GM12874 (cell line): ENCODE data around the gene ATXN1L.

ENCODE experiments used
- TF ChIP-seq, protein P1 (sequence below): IDR thresholded peaks from 2 replicates; pipeline ENCODE4 v1.5.1; 2011; ENCODE audit warnings: low read depth, mild to moderate bottlenecking, control low read depth, low read length, moderate library complexity; ENCODE audit not compliant: insufficient read depth

ATXN1L gene

DNA sequence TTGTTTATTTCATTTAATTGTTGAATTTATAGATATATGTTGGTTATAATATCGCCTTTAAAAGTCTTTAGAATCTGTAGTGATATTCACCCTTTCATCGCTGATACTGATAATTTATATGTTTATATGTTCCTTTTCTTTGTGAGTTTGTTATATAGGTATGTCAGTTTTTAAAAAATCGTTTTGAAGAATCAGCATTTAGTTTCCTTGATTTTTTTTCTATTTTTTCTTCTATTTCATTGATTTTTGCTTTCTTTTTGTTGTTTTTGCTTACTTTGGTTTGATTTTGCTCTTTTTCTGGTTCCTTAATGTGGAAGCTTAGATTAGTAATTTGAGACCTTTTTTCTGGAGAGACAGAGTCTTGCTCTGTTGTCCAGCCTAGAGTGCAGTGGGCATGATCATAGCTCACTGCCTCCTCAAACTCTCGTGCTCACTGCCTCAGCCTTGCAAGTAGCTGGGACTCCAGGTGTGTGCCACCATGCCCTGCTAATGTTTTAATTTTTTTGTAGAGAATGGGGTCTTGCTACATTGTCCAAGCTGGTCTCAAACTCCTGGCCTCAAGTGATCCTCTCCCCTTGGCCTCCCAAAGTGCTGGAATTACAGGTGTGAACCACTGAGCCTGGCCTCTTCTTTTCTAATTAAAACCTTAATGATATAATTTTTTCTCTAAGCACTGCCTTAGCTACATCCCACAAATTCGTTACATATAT lies 57.0 kb downstream of the ATXN1L start:
- TF ChIP-seq, protein P1, sequence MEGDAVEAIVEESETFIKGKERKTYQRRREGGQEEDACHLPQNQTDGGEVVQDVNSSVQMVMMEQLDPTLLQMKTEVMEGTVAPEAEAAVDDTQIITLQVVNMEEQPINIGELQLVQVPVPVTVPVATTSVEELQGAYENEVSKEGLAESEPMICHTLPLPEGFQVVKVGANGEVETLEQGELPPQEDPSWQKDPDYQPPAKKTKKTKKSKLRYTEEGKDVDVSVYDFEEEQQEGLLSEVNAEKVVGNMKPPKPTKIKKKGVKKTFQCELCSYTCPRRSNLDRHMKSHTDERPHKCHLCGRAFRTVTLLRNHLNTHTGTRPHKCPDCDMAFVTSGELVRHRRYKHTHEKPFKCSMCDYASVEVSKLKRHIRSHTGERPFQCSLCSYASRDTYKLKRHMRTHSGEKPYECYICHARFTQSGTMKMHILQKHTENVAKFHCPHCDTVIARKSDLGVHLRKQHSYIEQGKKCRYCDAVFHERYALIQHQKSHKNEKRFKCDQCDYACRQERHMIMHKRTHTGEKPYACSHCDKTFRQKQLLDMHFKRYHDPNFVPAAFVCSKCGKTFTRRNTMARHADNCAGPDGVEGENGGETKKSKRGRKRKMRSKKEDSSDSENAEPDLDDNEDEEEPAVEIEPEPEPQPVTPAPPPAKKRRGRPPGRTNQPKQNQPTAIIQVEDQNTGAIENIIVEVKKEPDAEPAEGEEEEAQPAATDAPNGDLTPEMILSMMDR, result no peak

DNA sequence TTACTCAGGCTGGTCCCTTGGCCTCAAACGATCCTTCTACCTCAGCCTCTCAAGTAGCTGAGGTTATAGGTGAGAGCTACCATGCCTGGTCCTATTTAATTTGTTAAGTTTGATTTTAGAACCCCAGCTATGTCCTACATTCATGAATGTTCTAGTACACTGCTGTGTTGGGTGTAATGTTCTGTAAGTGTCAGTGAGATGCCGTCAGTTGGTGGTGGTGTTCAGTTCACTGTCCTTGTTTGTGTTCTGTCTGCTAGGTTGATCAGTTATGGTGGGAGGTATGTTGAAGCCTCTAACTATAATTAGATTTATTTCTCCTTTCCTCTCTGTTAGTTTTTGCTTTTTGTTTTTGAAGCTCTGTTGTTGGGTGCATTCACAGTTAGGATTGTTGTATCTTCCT lies 57.8 kb downstream of the ATXN1L start:
- TF ChIP-seq, protein P1, result no peak

DNA sequence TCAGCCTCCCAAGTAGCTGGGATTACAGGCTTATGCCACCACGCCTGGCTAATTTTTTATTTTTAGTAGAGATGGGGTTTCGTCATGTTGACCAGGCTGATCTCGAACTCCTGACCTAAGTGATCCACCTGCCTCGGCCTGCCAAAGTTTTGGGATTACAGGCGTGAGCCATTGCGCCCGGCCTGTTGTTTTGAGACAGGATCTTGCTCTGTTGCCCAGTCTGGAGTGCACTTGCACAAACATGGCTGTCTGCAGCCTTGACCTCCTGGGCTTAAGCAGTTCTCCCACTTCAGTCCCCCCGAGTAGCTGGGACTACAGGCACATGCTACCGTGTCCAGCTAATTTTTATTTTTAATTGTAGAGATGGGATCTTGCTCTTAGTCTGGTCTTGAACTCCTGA lies 58.5 kb downstream of the ATXN1L start:
- TF ChIP-seq, protein P1, result no peak
